Stimulated activated CD8-positive, alpha-beta memory T cell treated with anti-CD3 and anti-CD28 coated beads, Interleukin-12 subunit alpha, Interleukin-12 subunit beta, amount 100 ng/mL, for 1 hour (primary cell): ENCODE data around the gene CD6.

Experiments
- DNase-seq: peaks from one replicate; pipeline ENCODE4 v3.0.0-alpha.2; 2020; ENCODE audit warnings: low read depth

CD6 gene

GRCh38 chr11:60934790-60935605 lies 36.5 kb upstream of the CD6 start:
- DNase-seq, result no peak

GRCh38 chr11:60935676-60936442 lies 35.6 kb upstream of the CD6 start:
- DNase-seq, result no peak

GRCh38 chr11:60936467-60937143 lies 34.9 kb upstream of the CD6 start:
- no peak for DNase-seq

- DNase-seq, result no peak
Measured at GRCh38 chr11:60937144-60937527, 34.3 kb upstream of the CD6 start.

GRCh38 chr11:60937811-60938210 lies 33.7 kb upstream of the CD6 start:
- no peak for DNase-seq

- DNase-seq, result no peak
Measured at GRCh38 chr11:60938500-60938899, 33.0 kb upstream of the CD6 start.

GRCh38 chr11:60939301-60939700 lies 32.2 kb upstream of the CD6 start:
- DNase-seq, result no peak

- no peak for DNase-seq
Measured at GRCh38 chr11:60939855-60940254, 31.6 kb upstream of the CD6 start.

GRCh38 chr11:60941371-60942119 lies 29.9 kb upstream of the CD6 start:
- DNase-seq, result no peak

GRCh38 chr11:60942219-60942618 lies 29.3 kb upstream of the CD6 start:
- no peak for DNase-seq

- DNase-seq, result no peak
Measured at GRCh38 chr11:60942970-60943565, 28.4 kb upstream of the CD6 start.

GRCh38 chr11:60944490-60945294 lies 26.8 kb upstream of the CD6 start:
- no peak for DNase-seq

- DNase-seq, result no peak
Measured at GRCh38 chr11:60945295-60945667, 26.2 kb upstream of the CD6 start.

- DNase-seq, result no peak
Measured at GRCh38 chr11:60946601-60947264, 24.7 kb upstream of the CD6 start.

- no peak for DNase-seq
Measured at GRCh38 chr11:60947700-60948099, 23.8 kb upstream of the CD6 start.

GRCh38 chr11:60948250-60948649 lies 23.2 kb upstream of the CD6 start:
- no peak for DNase-seq

GRCh38 chr11:60950024-60950423 lies 21.5 kb upstream of the CD6 start:
- no peak for DNase-seq

GRCh38 chr11:60950933-60951605 lies 20.4 kb upstream of the CD6 start:
- DNase-seq, result no peak

- DNase-seq, result no peak
Measured at GRCh38 chr11:60951606-60951903, 19.9 kb upstream of the CD6 start.
